Sigmoid colon (tissue), 7 donors: ENCODE data around the gene UNC119. TPM values are rescaled to one million over a fixed set of nuclear protein-coding genes. Genes with fewer than 3 reads are reported as not detected.
A peak's percentile ranks its signal among the peaks of the same experiment; 100 is the strongest.

ENCODE experiments used
- DNase-seq: peaks from one replicate; pipeline ENCODE4 v3.0.0-alpha.2; 2019
- H3K27ac ChIP-seq, 4 donors: fragments of 200-600 bp; sonication (generic); one replicate each; pipeline ENCODE4 v1.5.1; 2016 to 2019; ENCODE audit warnings: mild to moderate bottlenecking in 1 of 4
- H3K27me3 ChIP-seq, 3 donors: fragments of 200-600 bp; sonication (generic); one replicate each; pipeline ENCODE4 v1.5.1; 2019; ENCODE audit warnings: mild to moderate bottlenecking in 1 of 3
- H3K36me3 ChIP-seq, 4 donors: fragments of 200-600 bp; sonication (generic); one replicate each; pipeline ENCODE4 v1.5.1; 2016 to 2019
- H3K4me1 ChIP-seq, 4 donors: fragments of 200-600 bp; sonication (generic); one replicate each; pipeline ENCODE4 v1.5.1; 2017 to 2019
- H3K4me3 ChIP-seq, 4 donors: fragments of 200-600 bp; sonication (generic); one replicate each; pipeline ENCODE4 v1.5.1; 2017 to 2019; ENCODE audit warnings: mild to moderate bottlenecking in 2 of 4, moderate library complexity in 1 of 4
- H3K9me3 ChIP-seq, 4 donors: fragments of 200-600 bp in 3 of 4; sonication (generic) in 3 of 4; one replicate each; pipeline versions ENCODE4 v1.5.1 to v1.6.1; 2013 to 2019
- EP300 ChIP-seq, 4 donors: sonication (generic); formaldehyde crosslinking; IDR thresholded peaks; one replicate each; pipeline ENCODE4 v1.6.1; 2017; ENCODE audit warnings: antibody characterized with exemption in 4 of 4
- POLR2A ChIP-seq, 2 donors: fragments of 450-650 bp; IDR thresholded peaks; one replicate each; pipeline ENCODE4 v1.6.1; 2016; ENCODE audit warnings: antibody characterized with exemption in 2 of 2, mild to moderate bottlenecking in 2 of 2, moderate library complexity in 2 of 2
- POLR2AphosphoS5 ChIP-seq, 4 donors: sonication (generic); formaldehyde crosslinking; IDR thresholded peaks; one replicate each; pipeline ENCODE4 v1.6.1; 2017; ENCODE audit warnings: antibody characterized with exemption in 4 of 4
- WGBS, 2 donors: extraction: QIAGEN DNeasy Blood & Tissue Kit; methylation state at CpG; one replicate each; pipeline ENCODE4 v1.1.7; 2013; 5-methylcytosine and 5-hydroxymethylcytosine counted together
- intact Hi-C: fragments of 100-400 bp; cut with DNase I; formaldehyde crosslinking; loops from one replicate; pipeline ENCODE4 v1.15.1; 2023
- polyA plus RNA-seq, 3 donors: library from polyadenylated mRNA; stranded (reverse); fragments of 200-250 nt; gene quantifications; one replicate each; pipeline ENCODE4 v1.2.3, GENCODE V29; 2013
- total RNA-seq, 4 donors: library from RNA; depleted of rRNA; stranded (reverse); fragments of >200 nt; gene quantifications; one replicate each; pipeline ENCODE4 v1.1.0, GENCODE V29; 2016
- TF ChIP-seq, protein P1 (sequence below), 4 experiments: fragments of 450-650 bp in 3 of 4; fragments of 200-600 bp in 1 of 4; IDR thresholded peaks; one replicate each; pipeline ENCODE4 v1.5.1; 2016 to 2019; ENCODE audit warnings: antibody characterized with exemption in 4 of 4, mild to moderate bottlenecking in 3 of 4, moderate library complexity in 2 of 4
- donor health status: healthy with polysubstance abuse.
- donor health status: Bipolar disorder and iron deficiency.
- donor health status: healthy.

UNC119 gene
- total and polyA plus RNA-seq, 7 donors: 20.7 to 35.8 (median 24.3) TPM

- Histone ChIP-seq H3K36me3 (peaks cover 8 to 36% (median 22%) of the 10 kb centered on the region in 4 donors), H3K27me3 (no peaks in the 10 kb centered on the region), H3K9me3 (no peaks in the 10 kb centered on the region), H3K4me3 (no peak overlapping the region), H3K27ac (no peak overlapping the region), H3K4me1 (peaks cover 0 to 30% (median 20%) of the 10 kb centered on the region in 4 donors)
- no peak for DNase-seq
- intact Hi-C loops: loop anchor here (5.0 kb wide), 2 partner anchors 46 to 61 kb away; partner anchors contain the start of genes RSKR and SPAG5
- WGBS, 2 donors: 98 to 100% methylated on average over 1 of the region's 1 CpG
- TF ChIP-seq, protein P1, sequence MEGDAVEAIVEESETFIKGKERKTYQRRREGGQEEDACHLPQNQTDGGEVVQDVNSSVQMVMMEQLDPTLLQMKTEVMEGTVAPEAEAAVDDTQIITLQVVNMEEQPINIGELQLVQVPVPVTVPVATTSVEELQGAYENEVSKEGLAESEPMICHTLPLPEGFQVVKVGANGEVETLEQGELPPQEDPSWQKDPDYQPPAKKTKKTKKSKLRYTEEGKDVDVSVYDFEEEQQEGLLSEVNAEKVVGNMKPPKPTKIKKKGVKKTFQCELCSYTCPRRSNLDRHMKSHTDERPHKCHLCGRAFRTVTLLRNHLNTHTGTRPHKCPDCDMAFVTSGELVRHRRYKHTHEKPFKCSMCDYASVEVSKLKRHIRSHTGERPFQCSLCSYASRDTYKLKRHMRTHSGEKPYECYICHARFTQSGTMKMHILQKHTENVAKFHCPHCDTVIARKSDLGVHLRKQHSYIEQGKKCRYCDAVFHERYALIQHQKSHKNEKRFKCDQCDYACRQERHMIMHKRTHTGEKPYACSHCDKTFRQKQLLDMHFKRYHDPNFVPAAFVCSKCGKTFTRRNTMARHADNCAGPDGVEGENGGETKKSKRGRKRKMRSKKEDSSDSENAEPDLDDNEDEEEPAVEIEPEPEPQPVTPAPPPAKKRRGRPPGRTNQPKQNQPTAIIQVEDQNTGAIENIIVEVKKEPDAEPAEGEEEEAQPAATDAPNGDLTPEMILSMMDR (IDR thresholded peaks at IDR 0.05): no peak
- TF ChIP-seq EP300 (IDR thresholded peaks at IDR 0.05): no peak
- TF ChIP-seq POLR2AphosphoS5 (IDR thresholded peaks at IDR 0.05): no peak
- TF ChIP-seq POLR2A (IDR thresholded peaks at IDR 0.05): no peak
These were observed 1.6 kb downstream of the UNC119 start for GRCh38 chr17:28550858-28551257.

- TF ChIP-seq POLR2A (IDR thresholded peaks at IDR 0.05) (no peak), EP300 (IDR thresholded peaks at IDR 0.05) (no peak)
- no peak overlapping the region for H3K27ac ChIP-seq
- WGBS, 2 donors: 59 to 80% methylated on average over 3 of the region's 3 CpGs
- H3K4me3 ChIP-seq: no peak overlapping the region
- intact Hi-C loops: loop anchor here (5.0 kb wide), 2 partner anchors 48 to 63 kb away; partner anchors contain the start of genes RSKR and SPAG5
- no peaks in the 10 kb centered on the region for H3K27me3 ChIP-seq
- DNase-seq: no peak
- peaks cover 8 to 22% (median 14%) of the 10 kb centered on the region in 4 donors for H3K36me3 ChIP-seq
- no peaks in the 10 kb centered on the region for H3K9me3 ChIP-seq
- H3K4me1 ChIP-seq: peaks cover 0 to 30% (median 20%) of the 10 kb centered on the region in 4 donors
These were observed 2.9 kb downstream of the UNC119 start for GRCh38 chr17:28549236-28550132.

- Histone ChIP-seq H3K27me3 (no peaks in the 10 kb centered on the region), H3K9me3 (no peaks in the 10 kb centered on the region), H3K4me1 (peaks cover 0 to 30% (median 20%) of the 10 kb centered on the region in 4 donors), H3K27ac (no peak overlapping the region), H3K36me3 (peaks cover under 1 to 13% (median 5%) of the 10 kb centered on the region in 4 donors), H3K4me3 (no peak overlapping the region)
- intact Hi-C loops: no loop called here
- no peak for DNase-seq
- TF ChIP-seq POLR2AphosphoS5 (IDR thresholded peaks at IDR 0.05): no peak
- TF ChIP-seq, protein P1 (IDR thresholded peaks at IDR 0.05): no peak
- TF ChIP-seq EP300 (IDR thresholded peaks at IDR 0.05): no peak
- TF ChIP-seq POLR2A (IDR thresholded peaks at IDR 0.05): no peak
- 83 to 88% methylated on average over 6 of the region's 6 CpGs for WGBS, 2 donors
These were observed 3.9 kb downstream of the UNC119 start for GRCh38 chr17:28548417-28549130.

DNA sequence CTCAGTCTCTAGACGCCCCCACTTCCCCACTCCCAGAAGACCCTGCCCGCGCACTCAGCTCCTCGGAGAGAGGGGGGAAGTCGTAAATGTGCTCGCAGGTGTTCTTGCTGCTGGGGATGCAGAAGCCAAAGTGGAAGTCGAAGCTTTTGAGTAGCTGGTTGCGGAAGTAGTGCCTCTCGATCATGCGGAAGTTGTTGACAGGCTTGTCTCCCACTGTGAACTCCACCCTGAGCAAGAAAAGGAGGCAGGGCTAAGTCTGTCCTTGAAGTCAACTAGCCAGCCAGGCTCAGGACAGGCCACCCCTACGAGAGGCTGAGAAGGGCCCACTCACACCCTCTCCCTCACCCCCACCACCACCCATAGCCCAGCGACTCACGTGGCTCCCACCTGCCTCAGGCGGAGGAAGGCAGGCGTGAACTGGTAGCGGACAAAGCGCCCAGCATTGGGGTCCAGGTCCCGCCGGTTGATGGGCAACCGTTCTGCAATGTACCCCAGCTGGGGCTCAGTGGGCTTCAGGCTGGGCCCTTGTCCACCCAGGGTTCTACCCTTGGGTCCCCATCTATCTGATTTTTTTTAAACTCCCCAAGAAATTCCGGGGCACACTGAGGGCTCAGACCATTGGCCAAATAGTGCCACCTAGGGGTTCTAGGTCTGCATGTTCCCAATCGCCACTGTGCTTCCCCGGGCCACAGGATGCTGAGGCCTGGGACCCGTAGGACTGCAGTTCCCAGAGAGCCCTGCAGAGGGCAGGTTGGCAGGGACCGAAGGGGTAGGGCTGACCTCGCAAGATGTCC, 4.6 kb downstream of the UNC119 start:
- 57 to 63% methylated on average over 26 of the region's 26 CpGs for WGBS, 2 donors
- Histone ChIP-seq H3K27me3 (no peaks in the 10 kb centered on the region), H3K4me1 (peaks cover 0 to 29% (median 19%) of the 10 kb centered on the region in 4 donors), H3K36me3 (peaks cover 0 to 11% (median 3%) of the 10 kb centered on the region in 4 donors), H3K4me3 (no peak overlapping the region), H3K9me3 (no peaks in the 10 kb centered on the region), H3K27ac (no peak overlapping the region)
- intact Hi-C loops: no loop called here
- TF ChIP-seq, protein P1 (IDR thresholded peaks at IDR 0.05): peak; percentile 36 to 85 (median 76)
- TF ChIP-seq EP300 (IDR thresholded peaks at IDR 0.05): no peak
- DNase-seq: peak; percentile 79
